GM19467 (cell line): ENCODE measurements around the gene SLC2A3.
A peak's percentile ranks its signal among the peaks of the same experiment; 100 is the strongest.
"Not testable (repeated sequence)": the region's sequence is repeated elsewhere in the genome, so short reads cannot be mapped to it uniquely, and the experiment has no call there.

Source experiments
- ATAC-seq: cut with Tn5 transposase; IDR thresholded peaks from one replicate; pipeline ENCODE4 v1.9.1; 2021; ENCODE audit warnings: mild to moderate bottlenecking, moderate library complexity; ENCODE audit not compliant: unreplicated experiment

The SLC2A3 gene

GRCh38 chr12:7935590-7936581, at the start of gene SLC2A3:
Gene SLC2A3 (minus strand): TSS chr12:7936187. CDS start chr12:7936034, 153 bp downstream.
- ATAC-seq, result peak; percentile 45

GRCh38 chr12:7984900-7985299, 48.9 kb upstream of the SLC2A3 start:
- ATAC-seq, result no peak

GRCh38 chr12:7983460-7983859, 47.5 kb upstream of the SLC2A3 start:
- ATAC-seq, result not testable (repeated sequence)

- not testable (repeated sequence) for ATAC-seq
These were observed 47.0 kb upstream of the SLC2A3 start for GRCh38 chr12:7983019-7983418.

GRCh38 chr12:7982332-7982735, 46.3 kb upstream of the SLC2A3 start:
- ATAC-seq, result not testable (repeated sequence)

- ATAC-seq, result no peak
These were observed 45.5 kb upstream of the SLC2A3 start for GRCh38 chr12:7981446-7981845.

GRCh38 chr12:7977351-7978124, 41.6 kb upstream of the SLC2A3 start:
- peak; percentile 71 for ATAC-seq

- no peak for ATAC-seq
These were observed 37.5 kb upstream of the SLC2A3 start for GRCh38 chr12:7973457-7973825.

GRCh38 chr12:7972734-7973456, 36.9 kb upstream of the SLC2A3 start:
- ATAC-seq, result no peak

- not testable (repeated sequence) for ATAC-seq
These were observed 36.3 kb upstream of the SLC2A3 start for GRCh38 chr12:7972269-7972668.

GRCh38 chr12:7971765-7972164, 35.8 kb upstream of the SLC2A3 start:
- ATAC-seq, result not testable (repeated sequence)

- ATAC-seq, result peak; percentile 85
These were observed 34.7 kb upstream of the SLC2A3 start for GRCh38 chr12:7970475-7971252.

GRCh38 chr12:7966563-7966962, 30.6 kb upstream of the SLC2A3 start:
- ATAC-seq, result no peak

GRCh38 chr12:7964669-7965068, 28.7 kb upstream of the SLC2A3 start:
- not testable (repeated sequence) for ATAC-seq

GRCh38 chr12:7961395-7962178, 25.6 kb upstream of the SLC2A3 start:
- ATAC-seq, result no peak

- no peak for ATAC-seq
These were observed 23.7 kb upstream of the SLC2A3 start for GRCh38 chr12:7959701-7960121.

- no peak for ATAC-seq
These were observed 23.3 kb upstream of the SLC2A3 start for GRCh38 chr12:7959278-7959677.

- not testable (repeated sequence) for ATAC-seq
These were observed 18.9 kb upstream of the SLC2A3 start for GRCh38 chr12:7954877-7955276.

- not testable (repeated sequence) for ATAC-seq
These were observed 18.4 kb upstream of the SLC2A3 start for GRCh38 chr12:7954418-7954817.
